Hematopoietic multipotent progenitor cell treated with erythropoietin and hydrocortisone succinate and interleukin-3 and kit ligand, for 8 days (in vitro differentiated cells): Measurements from ENCODE around the gene DCLK1.

ENCODE experiments used
- DNase-seq: peaks from one replicate; pipeline ENCODE4 v3.0.0-alpha.2; 2015

DCLK1 gene

DNA sequence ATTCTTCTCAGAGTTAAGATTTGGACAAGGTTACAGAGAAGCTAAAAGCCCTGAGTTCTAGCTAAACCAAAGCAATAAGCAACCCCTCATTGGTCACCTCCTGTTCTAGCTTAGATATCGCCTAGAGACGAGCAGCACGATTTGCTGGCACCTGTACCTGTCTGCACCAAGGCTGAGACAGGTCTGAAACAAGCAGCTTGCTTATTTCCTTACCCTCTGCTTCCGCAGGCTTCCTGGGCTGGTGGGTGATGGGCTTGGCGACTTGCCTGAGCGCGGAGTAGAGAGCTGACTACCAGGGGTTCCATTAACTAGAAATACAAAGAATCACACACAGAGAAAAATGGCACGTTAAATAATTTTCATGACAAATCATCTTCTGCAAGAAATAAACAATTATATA, 276.9 kb downstream of the DCLK1 start:
- DNase-seq: no peak

DNA sequence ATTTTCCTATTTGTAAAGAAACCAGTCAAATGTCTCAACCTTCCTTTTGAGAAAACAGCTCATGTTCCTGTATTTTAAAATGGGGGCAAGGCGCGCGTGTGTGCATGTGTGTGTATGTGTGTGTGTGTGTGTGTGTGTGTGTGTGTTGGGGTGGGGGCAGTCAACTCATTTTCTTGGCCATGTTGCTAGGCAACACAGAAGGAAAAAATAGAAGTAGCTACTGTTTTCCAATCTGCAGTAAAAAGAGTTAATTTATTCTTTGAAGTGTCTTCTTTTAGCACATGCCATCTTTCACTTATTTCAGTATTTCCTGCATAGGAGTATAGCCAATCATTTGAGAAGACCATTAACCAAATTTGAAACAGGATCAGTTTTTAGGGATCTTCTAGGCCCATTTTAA, 279.3 kb downstream of the DCLK1 start:
- no peak for DNase-seq

- DNase-seq: no peak
Measured at GRCh38 chr13:35851356-35851755, 279.8 kb downstream of the DCLK1 start.

GRCh38 chr13:35850569-35850968, 280.6 kb downstream of the DCLK1 start:
- no peak for DNase-seq

DNA sequence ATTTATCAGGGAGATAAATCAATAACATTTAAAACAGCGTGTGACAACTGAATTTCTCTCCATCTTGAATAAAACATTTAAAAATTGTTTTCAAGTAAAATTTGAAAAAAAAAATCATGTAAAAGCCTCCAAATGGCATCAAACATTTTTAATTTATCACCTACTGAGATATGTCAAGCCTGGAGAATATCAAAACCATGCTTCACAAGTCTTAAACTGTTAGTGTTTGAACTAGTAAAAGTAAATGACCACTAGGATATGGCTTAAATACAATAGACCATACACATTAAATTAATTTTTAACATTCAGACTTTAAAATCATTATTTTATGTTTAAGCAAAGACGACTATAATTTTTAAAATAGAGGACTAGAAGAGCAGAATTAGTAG, 281.9 kb downstream of the DCLK1 start:
- no peak for DNase-seq

DNA sequence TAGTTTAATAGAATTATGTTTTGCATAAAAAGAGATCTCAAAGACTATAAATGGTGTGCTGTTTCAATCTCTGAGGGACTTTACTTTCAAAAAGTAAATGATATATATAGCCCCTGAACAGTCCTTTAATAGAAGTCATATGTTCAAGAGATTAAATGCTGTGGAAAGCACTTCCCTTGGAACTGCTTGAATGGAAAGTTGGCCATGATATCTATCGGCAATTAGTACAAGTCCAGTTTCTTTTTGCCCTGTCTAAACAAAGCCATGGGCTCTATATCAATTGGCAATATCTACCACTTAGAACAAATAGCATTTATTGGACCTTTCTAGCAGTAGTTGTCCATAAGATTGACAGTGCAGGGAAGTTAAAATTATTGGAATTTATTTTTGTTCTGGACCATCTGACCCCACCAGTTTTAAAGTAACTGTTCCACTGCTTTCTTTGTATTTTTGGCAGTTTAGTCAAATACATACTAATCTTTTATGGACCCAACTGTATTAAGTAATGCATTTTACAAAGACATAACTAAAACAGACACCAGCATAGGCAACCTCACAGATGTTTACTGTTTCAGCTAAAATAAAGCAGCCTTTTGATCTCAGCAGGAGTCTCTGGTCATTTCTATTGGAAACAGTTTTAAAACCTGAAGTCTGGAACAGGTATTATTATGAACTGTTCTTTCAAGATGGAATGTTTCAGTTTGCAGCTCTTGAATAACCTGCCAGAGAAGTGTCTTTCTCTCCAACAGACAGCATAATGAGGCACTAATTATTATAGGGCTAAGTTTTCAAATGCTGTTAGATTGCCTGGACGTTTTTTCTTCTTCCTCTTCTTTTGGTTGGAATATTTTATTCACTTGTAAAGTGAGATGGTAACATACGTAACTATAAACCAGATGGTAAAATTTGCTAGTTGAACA, 282.6 kb downstream of the DCLK1 start:
- no peak for DNase-seq

DNA sequence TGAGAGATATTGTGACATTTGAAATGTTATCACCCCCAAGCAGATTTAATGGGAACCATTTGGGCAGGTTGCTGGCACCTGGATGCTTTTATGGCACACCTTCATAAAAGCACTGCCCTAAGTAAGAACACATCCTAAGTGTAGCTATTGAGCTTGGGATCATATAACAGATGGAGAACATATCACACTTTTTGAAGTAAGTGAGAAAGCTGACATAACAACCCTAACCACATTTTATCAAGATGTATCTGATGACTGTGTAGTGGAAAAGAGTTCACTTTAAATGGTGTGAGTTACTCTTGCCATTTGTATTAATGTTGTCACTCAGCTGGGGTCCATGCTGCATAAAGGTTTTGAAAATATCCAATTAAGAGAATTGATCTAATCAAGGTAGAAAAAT, 287.9 kb downstream of the DCLK1 start:
- no peak for DNase-seq

DNA sequence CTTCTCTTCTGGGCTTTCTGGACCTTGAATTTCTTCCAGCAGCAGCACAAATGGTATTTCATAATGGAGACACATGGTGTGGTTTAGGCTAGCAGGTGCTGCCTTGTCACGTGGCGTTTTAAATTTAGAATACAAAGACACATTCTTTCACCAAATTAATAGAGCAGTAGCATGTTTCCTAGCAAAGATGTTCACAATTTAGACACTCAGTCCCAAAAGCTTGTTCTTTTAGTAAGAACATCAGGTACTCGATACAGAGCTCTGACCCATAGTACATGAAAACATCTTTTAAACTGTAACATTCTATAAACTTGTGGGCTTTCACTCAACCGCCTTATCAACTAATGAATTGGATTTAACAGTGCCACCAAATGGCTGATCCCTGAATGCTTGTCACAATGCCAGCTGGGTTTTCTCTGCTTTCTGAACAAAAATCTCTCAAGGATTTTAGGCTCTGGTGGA, 290.1 kb downstream of the DCLK1 start:
- no peak for DNase-seq

DNA sequence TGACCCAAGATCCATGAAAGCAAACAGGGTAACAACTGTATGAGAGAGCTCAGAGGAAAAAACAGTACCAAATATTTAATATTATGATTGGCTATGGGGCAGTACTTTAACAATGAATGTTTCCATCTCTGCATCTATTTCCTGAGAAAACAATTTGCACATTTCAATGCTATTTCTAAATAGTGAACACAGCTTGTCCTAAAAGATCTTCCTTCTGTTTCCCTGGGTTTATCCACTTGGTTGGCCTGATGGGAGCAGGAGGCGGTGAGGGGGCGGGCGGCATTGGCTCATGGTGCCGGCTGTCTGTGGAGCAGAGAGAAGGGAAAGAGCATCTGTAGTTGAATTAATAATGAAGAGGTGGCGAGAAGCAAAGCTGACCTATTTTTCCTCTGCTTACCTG, 291.4 kb downstream of the DCLK1 start:
- DNase-seq: no peak

GRCh38 chr13:35838356-35838755, 292.8 kb downstream of the DCLK1 start:
- DNase-seq: no peak

GRCh38 chr13:35836446-35836845, 294.7 kb downstream of the DCLK1 start:
- DNase-seq: no peak

DNA sequence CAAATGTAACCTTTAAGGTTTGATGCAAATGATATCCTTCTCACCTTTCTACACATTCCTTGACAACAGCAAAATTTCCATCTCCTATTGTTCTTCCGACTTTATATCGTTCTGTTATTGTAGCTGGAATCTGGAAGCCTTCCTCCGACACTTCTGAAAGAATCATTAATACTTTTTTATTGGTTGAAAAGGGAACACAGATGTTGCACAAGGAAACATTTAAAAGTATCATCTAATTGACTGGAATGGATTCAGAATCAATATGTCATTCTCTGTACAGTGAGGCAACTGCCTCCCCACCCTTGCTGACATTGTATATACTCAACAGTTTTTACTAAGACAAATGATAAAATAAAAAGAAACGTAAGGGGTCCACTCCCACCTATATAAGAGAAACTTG, 295.2 kb downstream of the DCLK1 start:
- no peak for DNase-seq

- no peak for DNase-seq
Measured at GRCh38 chr13:35833608-35834275, 297.4 kb downstream of the DCLK1 start.

GRCh38 chr13:35833031-35833430, 298.2 kb downstream of the DCLK1 start:
- no peak for DNase-seq

GRCh38 chr13:35832551-35832950, 298.6 kb downstream of the DCLK1 start:
- no peak for DNase-seq

DNA sequence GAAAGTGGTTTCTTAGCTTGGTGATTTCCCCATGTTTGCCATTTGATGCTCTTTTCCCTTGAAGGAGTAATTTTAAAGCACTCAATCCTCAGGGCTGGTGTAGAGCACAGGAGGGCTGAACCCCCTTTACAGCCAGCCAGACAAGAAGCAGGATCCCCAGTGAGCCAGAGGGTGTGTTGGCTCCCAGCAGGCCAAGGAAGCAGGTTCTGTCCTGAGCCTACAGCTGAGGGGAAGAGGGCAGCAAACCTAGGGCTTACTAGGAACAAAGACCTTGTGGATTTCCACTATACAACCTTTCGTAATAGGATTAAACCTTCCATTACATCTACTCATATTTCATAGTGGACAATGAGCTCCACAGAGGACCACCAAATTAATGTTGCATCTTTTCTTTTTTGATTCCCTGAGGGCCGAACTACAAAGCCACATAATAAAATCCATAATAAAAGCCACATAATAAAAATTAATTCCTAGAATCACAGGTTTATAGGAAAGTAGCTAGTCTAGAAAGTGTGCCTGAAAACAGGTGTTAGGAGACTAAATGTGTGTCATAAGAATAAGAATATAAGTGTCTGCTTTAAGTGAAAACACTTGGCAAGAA, 300.2 kb downstream of the DCLK1 start:
- DNase-seq: no peak

DNA sequence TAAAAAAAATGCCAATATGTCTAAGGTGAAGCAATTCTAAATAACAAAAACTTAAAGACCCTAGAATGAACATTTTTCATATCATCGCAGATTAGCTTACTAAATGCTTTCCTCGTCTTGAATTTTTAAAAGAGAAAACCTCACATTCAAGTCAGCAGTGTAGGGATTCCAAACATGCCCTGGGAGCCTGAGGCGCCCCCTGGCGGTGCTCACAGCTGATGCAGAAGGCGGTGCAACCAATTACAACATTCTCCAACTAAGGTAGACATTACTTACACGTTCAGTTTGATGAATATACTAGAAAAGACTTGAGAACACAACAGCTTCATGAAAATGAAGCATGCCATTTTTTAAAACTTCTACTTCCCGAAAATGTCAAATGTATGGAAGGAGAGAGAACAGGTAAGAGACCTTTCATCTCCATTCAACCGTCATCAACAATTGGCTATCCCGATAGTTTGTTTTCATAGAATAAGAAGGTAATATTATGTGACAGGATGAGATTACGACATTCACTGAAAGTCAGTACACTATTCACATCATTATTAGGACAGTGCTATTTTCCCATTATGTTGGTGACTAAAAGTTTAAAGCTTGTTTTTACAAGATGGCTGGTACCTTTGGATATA, 304.4 kb downstream of the DCLK1 start:
- peak; percentile 8 for DNase-seq

GRCh38 chr13:35824825-35825224, 306.4 kb downstream of the DCLK1 start:
- no peak for DNase-seq

DNA sequence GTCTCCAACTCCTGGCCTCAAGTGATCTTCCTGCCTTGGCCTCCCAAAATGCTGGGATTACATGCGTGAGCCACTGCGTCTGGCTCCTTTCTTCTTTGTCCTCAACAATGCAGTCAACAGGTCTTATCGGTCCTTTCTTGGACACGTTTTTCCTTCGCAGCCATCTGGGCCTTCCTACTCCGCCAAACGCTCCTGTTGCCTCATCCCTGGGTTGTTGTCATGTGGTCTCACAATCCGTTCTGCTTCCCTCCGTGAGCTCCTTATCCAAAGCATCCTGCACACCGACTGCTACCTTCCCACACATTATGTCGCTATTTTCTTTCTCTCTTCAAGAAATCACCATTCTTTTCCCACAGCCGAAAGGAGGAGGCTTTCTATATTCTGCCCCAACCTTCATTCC, 306.8 kb downstream of the DCLK1 start:
- no peak for DNase-seq

DNA sequence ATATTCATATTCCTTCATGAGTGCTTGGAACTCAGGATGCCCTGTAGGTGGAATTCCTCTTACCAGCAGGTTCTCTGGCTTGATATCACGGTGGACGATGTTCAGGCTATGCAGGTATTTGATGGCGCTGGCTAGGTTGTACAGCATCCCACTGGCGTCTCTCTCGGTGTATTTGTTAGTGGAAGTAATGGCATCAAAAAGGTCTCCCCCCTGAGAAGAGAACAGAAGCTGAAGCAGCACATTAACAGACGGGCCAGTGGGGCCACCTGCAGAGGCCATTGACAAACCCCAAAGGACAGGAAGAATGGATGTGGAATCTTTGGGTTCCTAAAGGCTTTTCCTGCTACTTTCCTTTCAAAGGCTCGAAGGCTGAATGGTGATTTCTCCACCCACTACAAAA, 308.5 kb downstream of the DCLK1 start:
- DNase-seq: no peak

DNA sequence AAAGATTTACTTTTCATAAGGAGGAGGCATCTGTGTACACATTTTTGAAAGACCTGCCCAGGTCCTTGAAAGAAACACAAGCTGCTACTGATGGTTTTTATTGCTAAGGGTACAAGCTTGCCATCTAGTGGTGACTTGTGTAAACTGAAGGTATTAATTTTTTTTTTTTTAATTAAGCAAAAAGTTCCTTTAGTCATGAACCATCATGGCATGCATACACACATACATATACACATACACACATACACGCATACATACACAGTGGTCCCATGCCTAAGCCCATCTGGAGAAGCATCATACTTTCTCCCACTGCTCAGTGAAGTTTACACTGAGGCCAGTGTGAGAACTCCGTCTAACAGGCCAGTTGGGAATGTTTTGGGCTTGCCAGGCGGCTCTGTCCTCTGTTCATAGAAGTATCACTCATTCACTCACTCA, 312.5 kb downstream of the DCLK1 start:
- peak; percentile 44 for DNase-seq

DNA sequence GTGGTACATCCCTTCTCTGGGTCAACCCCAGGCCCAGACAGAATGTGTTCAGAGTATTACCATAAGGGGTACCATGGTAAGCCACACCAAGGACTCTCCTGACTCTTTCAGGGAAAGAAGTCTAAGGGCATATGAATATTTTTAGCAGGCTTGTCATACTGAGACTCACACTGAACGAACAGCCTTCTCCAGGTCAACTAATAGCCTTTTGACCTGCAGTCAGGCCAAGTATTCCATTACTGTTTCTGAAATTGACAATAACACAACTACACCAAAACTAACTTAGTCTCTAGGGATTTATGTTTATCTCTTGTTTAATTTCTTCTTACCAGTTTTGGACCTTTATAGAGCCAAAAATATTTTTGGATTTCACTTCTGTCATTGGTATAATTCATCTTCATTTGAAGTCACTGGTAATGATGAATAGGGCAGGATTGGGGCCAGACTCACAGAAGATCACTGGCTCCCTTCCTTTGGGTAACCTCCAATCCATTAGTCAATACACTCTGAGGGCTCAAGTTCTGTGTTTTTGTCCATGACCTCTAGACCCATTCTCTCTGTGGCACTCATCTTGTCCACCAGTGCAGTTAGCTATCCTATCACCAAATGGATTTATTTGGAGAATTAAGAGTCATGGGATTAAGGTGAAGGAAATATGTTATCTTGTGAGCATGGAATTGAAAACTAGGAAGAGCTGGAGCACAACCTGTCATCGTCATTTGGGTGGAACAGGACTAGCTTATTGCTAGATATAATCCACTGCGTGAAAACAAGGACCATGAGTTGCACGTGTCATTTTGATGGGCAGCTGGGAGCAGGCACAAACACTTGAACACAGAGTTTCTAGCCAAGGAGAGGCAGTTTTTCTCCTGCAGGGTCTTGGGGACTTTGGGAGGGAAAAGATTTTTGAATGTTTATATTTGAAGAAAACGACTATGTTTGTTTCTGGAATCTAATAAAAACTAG, 313.3 kb downstream of the DCLK1 start:
- DNase-seq: no peak
